ENCODE data around the gene TMEM8B.
"Not testable (repeated sequence)": the region's sequence is repeated elsewhere in the genome, so short reads cannot be mapped to it uniquely, and the experiment has no call there.

Gene TMEM8B

GRCh38 chr9:35882996-35883395 is 54.0 kb downstream of the TMEM8B start:
- H3K9ac ChIP-seq (ENCODE audit: low read length): no peak overlapping the region
- H3K4me1 ChIP-seq (ENCODE audit: low read length): no peaks in the 10 kb centered on the region
- H3K9me2 ChIP-seq (replicated peaks; ENCODE audit: insufficient read depth, low read length): no peaks in the 10 kb centered on the region
- no peak for DNase-seq
- H3K79me2 ChIP-seq (ENCODE audit: low read length): no peaks in the 10 kb centered on the region
- no peak overlapping the region for H2AFZ ChIP-seq (ENCODE audit: low read length)
- no peaks in the 10 kb centered on the region for H3K36me3 ChIP-seq (replicated peaks; ENCODE audit: insufficient read depth, low read length)
- no peaks in the 10 kb centered on the region for H3F3A ChIP-seq (ENCODE audit: insufficient read depth, low read length)
- H3K27me3 ChIP-seq (replicated peaks; ENCODE audit: insufficient read depth, low read length): no peaks in the 10 kb centered on the region
- no peak overlapping the region for H3K4me3 ChIP-seq (ENCODE audit: low read length)
- TF ChIP-seq EZH2phosphoT487 (IDR thresholded peaks at IDR 0.05; ENCODE audit: low read length) (no peak), EZH2 (optimal IDR thresholded peaks at IDR 0.05; ENCODE audit: low read depth, low read length) (no peak)
- TF ChIP-seq, protein P1, sequence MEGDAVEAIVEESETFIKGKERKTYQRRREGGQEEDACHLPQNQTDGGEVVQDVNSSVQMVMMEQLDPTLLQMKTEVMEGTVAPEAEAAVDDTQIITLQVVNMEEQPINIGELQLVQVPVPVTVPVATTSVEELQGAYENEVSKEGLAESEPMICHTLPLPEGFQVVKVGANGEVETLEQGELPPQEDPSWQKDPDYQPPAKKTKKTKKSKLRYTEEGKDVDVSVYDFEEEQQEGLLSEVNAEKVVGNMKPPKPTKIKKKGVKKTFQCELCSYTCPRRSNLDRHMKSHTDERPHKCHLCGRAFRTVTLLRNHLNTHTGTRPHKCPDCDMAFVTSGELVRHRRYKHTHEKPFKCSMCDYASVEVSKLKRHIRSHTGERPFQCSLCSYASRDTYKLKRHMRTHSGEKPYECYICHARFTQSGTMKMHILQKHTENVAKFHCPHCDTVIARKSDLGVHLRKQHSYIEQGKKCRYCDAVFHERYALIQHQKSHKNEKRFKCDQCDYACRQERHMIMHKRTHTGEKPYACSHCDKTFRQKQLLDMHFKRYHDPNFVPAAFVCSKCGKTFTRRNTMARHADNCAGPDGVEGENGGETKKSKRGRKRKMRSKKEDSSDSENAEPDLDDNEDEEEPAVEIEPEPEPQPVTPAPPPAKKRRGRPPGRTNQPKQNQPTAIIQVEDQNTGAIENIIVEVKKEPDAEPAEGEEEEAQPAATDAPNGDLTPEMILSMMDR (IDR thresholded peaks at IDR 0.05; ENCODE audit: low read length): no peak
- no peaks in the 10 kb centered on the region for H4K20me1 ChIP-seq (ENCODE audit: insufficient read depth, low read length)
- no peaks in the 10 kb centered on the region for H3K9me3 ChIP-seq (replicated peaks; ENCODE audit: insufficient read depth, low read length)
- no peak overlapping the region for H3K27ac ChIP-seq (ENCODE audit: low read length)
- no peak overlapping the region for H3K4me2 ChIP-seq (ENCODE audit: low read depth, low read length)

DNA sequence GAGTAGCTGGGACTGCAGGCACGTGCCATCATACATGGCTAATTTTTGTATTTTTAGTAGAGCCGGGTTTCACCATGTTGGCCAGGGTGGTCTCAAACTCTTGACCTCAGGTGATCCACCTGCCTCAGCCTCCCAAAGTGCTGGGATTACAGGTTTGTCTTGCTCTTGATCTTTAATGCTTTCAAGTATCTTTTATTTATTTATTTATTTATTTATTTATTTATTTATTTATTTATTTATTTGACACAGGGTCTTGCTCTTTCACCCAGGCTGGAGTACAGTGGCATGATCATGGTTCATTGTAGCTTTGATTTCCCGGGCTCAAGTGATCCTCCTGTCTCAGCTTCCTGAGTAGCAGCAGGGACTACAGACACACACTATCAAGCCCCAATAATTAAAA is 55.9 kb downstream of the TMEM8B start:
- H3K9me2 ChIP-seq (replicated peaks; ENCODE audit: insufficient read depth, low read length); H2AFZ ChIP-seq (ENCODE audit: low read length); DNase-seq; H3K27ac ChIP-seq (ENCODE audit: low read length); H3K4me3 ChIP-seq (ENCODE audit: low read length); H3K4me2 ChIP-seq (ENCODE audit: low read depth, low read length); H3K9ac ChIP-seq (ENCODE audit: low read length); H3K4me1 ChIP-seq (ENCODE audit: low read length); H4K20me1 ChIP-seq (ENCODE audit: insufficient read depth, low read length); H3K27me3 ChIP-seq (replicated peaks; ENCODE audit: insufficient read depth, low read length); H3K9me3 ChIP-seq (replicated peaks; ENCODE audit: insufficient read depth, low read length); H3F3A ChIP-seq (ENCODE audit: insufficient read depth, low read length); H3K79me2 ChIP-seq (ENCODE audit: low read length); H3K36me3 ChIP-seq (replicated peaks; ENCODE audit: insufficient read depth, low read length): not testable (repeated sequence)

GRCh38 chr9:35891646-35892045 is 62.6 kb downstream of the TMEM8B start:
- no peak overlapping the region for H3K27ac ChIP-seq (ENCODE audit: low read length)
- H4K20me1 ChIP-seq (ENCODE audit: insufficient read depth, low read length): no peaks in the 10 kb centered on the region
- no peaks in the 10 kb centered on the region for H3K9me3 ChIP-seq (replicated peaks; ENCODE audit: insufficient read depth, low read length)
- H3K9ac ChIP-seq (ENCODE audit: low read length): no peak overlapping the region
- no peaks in the 10 kb centered on the region for H3K27me3 ChIP-seq (replicated peaks; ENCODE audit: insufficient read depth, low read length)
- H2AFZ ChIP-seq (ENCODE audit: low read length): peak overlapping the region; percentile 24; the same call in 1 of the 2 replicates
- no peak overlapping the region for H3K4me3 ChIP-seq (ENCODE audit: low read length)
- DNase-seq: no peak
- no peak overlapping the region for H3K4me2 ChIP-seq (ENCODE audit: low read depth, low read length)
- H3K4me1 ChIP-seq (ENCODE audit: low read length): peaks cover 29% of the 10 kb centered on the region
- no peaks in the 10 kb centered on the region for H3K79me2 ChIP-seq (ENCODE audit: low read length)
- H3K36me3 ChIP-seq (replicated peaks; ENCODE audit: insufficient read depth, low read length): no peaks in the 10 kb centered on the region
- H3F3A ChIP-seq (ENCODE audit: insufficient read depth, low read length): 0 out of 2 replicates have a peak, but pooled peaks cover 5% of the 10 kb centered on the region
- no peak for TF ChIP-seq EZH2 (optimal IDR thresholded peaks at IDR 0.05; ENCODE audit: low read depth, low read length)
- TF ChIP-seq EZH2phosphoT487 (IDR thresholded peaks at IDR 0.05; ENCODE audit: low read length): no peak
- TF ChIP-seq, protein P1 (IDR thresholded peaks at IDR 0.05; ENCODE audit: low read length): no peak
- H3K9me2 ChIP-seq (replicated peaks; ENCODE audit: insufficient read depth, low read length): no peaks in the 10 kb centered on the region

DNA sequence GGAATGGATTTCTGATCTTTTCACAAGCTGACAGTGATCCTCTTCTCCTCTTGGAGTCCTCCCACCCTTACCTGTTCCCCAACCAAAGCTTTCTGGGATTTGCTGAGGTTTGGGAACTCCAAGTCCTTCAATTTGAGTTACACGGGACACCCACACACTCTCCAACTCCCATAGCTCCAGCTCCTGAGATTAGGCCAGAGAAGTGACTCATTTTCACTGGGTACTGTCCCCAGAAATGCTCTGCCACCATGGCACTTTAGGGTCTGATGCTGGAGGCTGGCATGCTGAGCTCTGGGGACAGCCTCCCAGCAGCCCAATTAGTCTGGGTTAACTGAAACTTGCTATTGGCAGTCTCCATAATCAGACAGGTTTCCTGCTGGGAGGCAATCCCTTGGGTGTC is 63.0 kb downstream of the TMEM8B start:
- Histone ChIP-seq H2AFZ (ENCODE audit: low read length) (peak overlapping the region; percentile 24; the same call in 1 of the 2 replicates), H3K27me3 (replicated peaks; ENCODE audit: insufficient read depth, low read length) (no peaks in the 10 kb centered on the region), H3K4me2 (ENCODE audit: low read depth, low read length) (peak overlapping the region; percentile 27; the same call in 1 of the 2 replicates), H3K27ac (ENCODE audit: low read length) (no peak overlapping the region), H3K36me3 (replicated peaks; ENCODE audit: insufficient read depth, low read length) (no peaks in the 10 kb centered on the region), H3K4me1 (ENCODE audit: low read length) (peaks cover 30% of the 10 kb centered on the region), H3K9ac (ENCODE audit: low read length) (no peak overlapping the region), H3K9me2 (replicated peaks; ENCODE audit: insufficient read depth, low read length) (no peaks in the 10 kb centered on the region), H3K4me3 (ENCODE audit: low read length) (no peak overlapping the region), H3K9me3 (replicated peaks; ENCODE audit: insufficient read depth, low read length) (no peaks in the 10 kb centered on the region), H3F3A (ENCODE audit: insufficient read depth, low read length) (0 out of 2 replicates have a peak, but pooled peaks cover 5% of the 10 kb centered on the region), H3K79me2 (ENCODE audit: low read length) (no peaks in the 10 kb centered on the region), H4K20me1 (ENCODE audit: insufficient read depth, low read length) (no peaks in the 10 kb centered on the region)
- TF ChIP-seq EZH2 (optimal IDR thresholded peaks at IDR 0.05; ENCODE audit: low read depth, low read length): no peak
- TF ChIP-seq, protein P1 (IDR thresholded peaks at IDR 0.05; ENCODE audit: low read length): no peak
- no peak for TF ChIP-seq EZH2phosphoT487 (IDR thresholded peaks at IDR 0.05; ENCODE audit: low read length)
- DNase-seq: no peak
